Frontal cortex (tissue), 4 donors: ENCODE results near the gene TMC2. TPM values are rescaled to one million over a fixed set of nuclear protein-coding genes. Genes with fewer than 3 reads are reported as not detected.

Experiments
- DNase-seq, 2 donors: peaks; one replicate each; pipeline ENCODE4 v3.0.0; 2012; ENCODE audit warnings: low spot score in 2 of 2
- FAIRE-seq: peaks from 2 replicates; lab custom pipeline; 2012; peaks lifted over from hg19 to GRCh38; lab: Jason Lieb, UNC
- total RNA-seq: library from RNA; depleted of rRNA; stranded (reverse); fragments of >200 nt; gene quantifications from one replicate; pipeline ENCODE4 v1.2.3, GENCODE V29; 2014
- donor health status: control.
- donor health status: control.
- donor health status: control.

Gene TMC2
- total RNA-seq, 1 donor from 2014 or later, result 4.5 TPM

- FAIRE-seq (no peak), DNase-seq (no peak)
Measured at GRCh38 chr20:2619337-2619736, 83.0 kb downstream of the TMC2 start.

GRCh38 chr20:2619961-2620595 lies 83.7 kb downstream of the TMC2 start:
- FAIRE-seq, result no peak
- DNase-seq, result no peak

- no peak for DNase-seq
- FAIRE-seq, result no peak
Measured at GRCh38 chr20:2624190-2624589, 87.8 kb downstream of the TMC2 start.

- FAIRE-seq, result no peak
Measured at GRCh38 chr20:2625062-2625461, 88.7 kb downstream of the TMC2 start.

GRCh38 chr20:2626853-2627541 lies 90.6 kb downstream of the TMC2 start:
- DNase-seq (no peak), FAIRE-seq (no peak)

More at GRCh38 chr20:2625062-2625461, 88.7 kb downstream of the TMC2 start:
- DNase-seq, result no peak

GRCh38 chr20:2631228-2631627 lies 94.9 kb downstream of the TMC2 start:
- FAIRE-seq (no peak), DNase-seq (no peak)

- DNase-seq, result no peak
- no peak for FAIRE-seq
Measured at GRCh38 chr20:2633381-2633780, 97.0 kb downstream of the TMC2 start.

- FAIRE-seq (no peak), DNase-seq (no peak)
Measured at GRCh38 chr20:2637246-2637645, 100.9 kb downstream of the TMC2 start.

- DNase-seq, result no peak
- FAIRE-seq, result no peak
Measured at GRCh38 chr20:2640260-2640659, 103.9 kb downstream of the TMC2 start.

- FAIRE-seq, result no peak
- DNase-seq, result no peak
Measured at GRCh38 chr20:2640899-2641298, 104.5 kb downstream of the TMC2 start.

- FAIRE-seq, result no peak
- DNase-seq, result no peak
Measured at GRCh38 chr20:2643708-2644107, 107.3 kb downstream of the TMC2 start.

GRCh38 chr20:2651772-2652723 lies 115.7 kb downstream of the TMC2 start, which contains the start of gene NOP56:
TSS of gene NOP56 (plus strand) at chr20:2652632. CDS start at chr20:2652661, 29 bp downstream.
- FAIRE-seq (no peak), DNase-seq (peak; percentile 95)

GRCh38 chr20:2652724-2653555 lies 116.6 kb downstream of the TMC2 start:
- no peak for FAIRE-seq
- DNase-seq, result peak; percentile 46 to 56

GRCh38 chr20:2653556-2654383 lies 117.4 kb downstream of the TMC2 start:
- no peak for FAIRE-seq
- no peak for DNase-seq

GRCh38 chr20:2654384-2654822 lies 118.0 kb downstream of the TMC2 start:
- DNase-seq (no peak), FAIRE-seq (no peak)

- FAIRE-seq, result no peak
- DNase-seq, result no peak
Measured at GRCh38 chr20:2654831-2655230, 118.5 kb downstream of the TMC2 start.

GRCh38 chr20:2655331-2656116 lies 119.2 kb downstream of the TMC2 start:
- FAIRE-seq, result no peak
- no peak for DNase-seq
